ENCODE measurements around the gene HES5. TPM values are rescaled to one million over a fixed set of nuclear protein-coding genes. Genes with fewer than 3 reads are reported as not detected.

The HES5 gene
- total and polyA plus RNA-seq, 2 of the 4 experiments (the other 2 are of a cell fraction): not detected

GRCh38 chr1:2506901-2507565, 23.0 kb downstream of the HES5 start:
- WGBS, 2 experiments (ENCODE audit: extremely low coverage in 2 of 2, insufficient read length in 1 of 2): 83% methylated on average over 3 of the region's 15 CpGs; no CpG with 5 or more reads in 1 of the 2 experiments
- no peak overlapping the region for H3K14ac ChIP-seq (replicated peaks; ENCODE audit: low read depth, low read length)
- no peak overlapping the region for H4K8ac ChIP-seq (ENCODE audit: low read depth in 2 of 2, low read length in 2 of 2)
- H3K4me1 ChIP-seq (ENCODE audit: control insufficient read depth, insufficient read depth, low read length): peaks cover 2% of the 10 kb centered on the region; the same call in 1 of the 2 replicates
- ChIA-PET CTCF (interaction anchor here (0.6 kb wide), 1 partner anchor 86 kb away, joined by 5 read pairs; no protein-coding TSS in a partner anchor), POLR2A (ENCODE audit: unreplicated experiment) (no interaction called here)
- no peak overlapping the region for H3K4me2 ChIP-seq (ENCODE audit: low read depth, low read length)
- H2AK9ac ChIP-seq (replicated peaks; ENCODE audit: low read depth, low read length, poor library complexity): peak overlapping the region; percentile 72
- ATAC-seq (ENCODE audit: low read depth): peak; percentile 12; the same call in 1 of the 2 replicates
- no peak overlapping the region for H3K9ac ChIP-seq (ENCODE audit: low read depth, low read length)
- BruUV-seq (replicated peaks): no TSS peak
- no peak overlapping the region for H2BK120ac ChIP-seq (ENCODE audit: low read depth, low read length)
- intact Hi-C loops (cut with micrococcal nuclease): no loop called here
- H4K91ac ChIP-seq (ENCODE audit: insufficient read depth, low read depth, low read length): no peak overlapping the region
- no peak overlapping the region for H2AK5ac ChIP-seq (ENCODE audit: low read depth, low read length)
- H2AFZ ChIP-seq (replicated peaks; ENCODE audit: low read length, poor library complexity): no peak overlapping the region
- H3K27me3 ChIP-seq (ENCODE audit: control insufficient read depth, insufficient read depth, low read length): peaks cover 12% of the 10 kb centered on the region; the same call in 1 of the 2 replicates
- no peak overlapping the region for H2BK20ac ChIP-seq (ENCODE audit: low read depth, low read length)
- H3K56ac ChIP-seq (ENCODE audit: extremely low read depth, insufficient read depth, low read length): no peak overlapping the region
- H3K4me3 ChIP-seq (ENCODE audit: insufficient read depth, low read depth, low read length): no peak overlapping the region
- no peak overlapping the region for H2BK5ac ChIP-seq (ENCODE audit: low read depth, low read length, poor library complexity, severe bottlenecking)
- no peak overlapping the region for H3K23ac ChIP-seq (ENCODE audit: low read depth, low read length)
- H3K18ac ChIP-seq (ENCODE audit: low read depth, low read length): no peak overlapping the region
- peaks cover 32% of the 10 kb centered on the region for H3K36me3 ChIP-seq (ENCODE audit: control insufficient read depth, insufficient read depth, low read length)
- no peak overlapping the region for H3K27ac ChIP-seq (ENCODE audit: insufficient read depth, low read length)
- no peak for DNase-seq
- in situ Hi-C loops (cut with MboI; ENCODE audit: low sequenced_read_pairs): no loop called here
- H3K79me1 ChIP-seq (ENCODE audit: low read depth in 1 of 2, low read length in 2 of 2): 0 out of 4 replicates have a peak, but pooled peaks cover 0 to under 1% of the 10 kb centered on the region in 2 experiments
- H3K9me3 ChIP-seq (ENCODE audit: control insufficient read depth, insufficient read depth, low read length): no peaks in the 10 kb centered on the region
- no peak overlapping the region for H4K5ac ChIP-seq (ENCODE audit: low read depth, low read length)
- no peaks in the 10 kb centered on the region for H3K9me1 ChIP-seq (ENCODE audit: insufficient read depth, low read length)
- no peak overlapping the region for H3K4ac ChIP-seq (ENCODE audit: low read depth, low read length)
- peaks cover 3% of the 10 kb centered on the region; the same call in 1 of the 2 replicates for H4K20me1 ChIP-seq (ENCODE audit: insufficient read depth, low read length)
- dilution Hi-C loops (cut with HindIII; ENCODE audit: low sequenced_read_pairs, unreplicated experiment): no loop called here
- H2BK15ac ChIP-seq (ENCODE audit: low read depth, low read length): no peak overlapping the region
- no peak for TF ChIP-seq NFE2L2 (IDR thresholded peaks at IDR 0.05; ENCODE audit: low read depth, low read length)
- no peak for TF ChIP-seq BHLHE40 (IDR thresholded peaks at IDR 0.05; ENCODE audit: low read depth, low read length)
- TF ChIP-seq RCOR1 (IDR thresholded peaks at IDR 0.05; ENCODE audit: insufficient replicate concordance, low read length): no peak
- no peak for TF ChIP-seq CEBPB (IDR thresholded peaks at IDR 0.05; ENCODE audit: low read depth, low read length)
- TF ChIP-seq POLR2A (IDR thresholded peaks at IDR 0.05; ENCODE audit: low read depth, low read length): no peak
- no peak for TF ChIP-seq RFX5 (IDR thresholded peaks at IDR 0.05; ENCODE audit: low read depth, low read length)
- TF ChIP-seq USF2 (IDR thresholded peaks at IDR 0.05; ENCODE audit: low read depth, low read length): no peak
- no peak for TF ChIP-seq CHD1 (IDR thresholded peaks at IDR 0.05; ENCODE audit: low read depth, low read length)
